GM23338 (cell line): ENCODE results near the gene RADIL. TPM values are rescaled to one million over a fixed set of nuclear protein-coding genes. Genes with fewer than 3 reads are reported as not detected.

Experiments used
- ATAC-seq: fragments of 200-7000 bp; cut with Tn5 transposase; 3 replicates; pipeline ENCODE4 v1.9.1; 2020
- DNase-seq: peaks from one replicate; pipeline ENCODE4 v3.0.0-alpha.2; 2015; ENCODE audit warnings: low spot score
- H2AFZ ChIP-seq: fragments of 200-600 bp; sonication (generic); 2 replicates; pipeline ENCODE4 v1.8.0; 2016; ENCODE audit warnings: antibody characterized with exemption, mild to moderate bottlenecking, moderate library complexity
- H3F3A ChIP-seq: fragments of 200-600 bp; sonication (generic); replicated peaks from 2 replicates; pipeline ENCODE4 v1.8.0; 2017; ENCODE audit warnings: antibody characterized with exemption, mixed run types, low read depth
- H3K27ac ChIP-seq: fragments of 200-600 bp; sonication (generic); 2 replicates; pipeline ENCODE4 v1.6.1; 2016; ENCODE audit warnings: low read depth
- H3K27me3 ChIP-seq: fragments of 200-600 bp; sonication (generic); 2 replicates; pipeline ENCODE4 v1.8.0; 2016; ENCODE audit warnings: mild to moderate bottlenecking, mixed run types, moderate library complexity; ENCODE audit not compliant: insufficient read depth
- H3K36me3 ChIP-seq: fragments of 200-600 bp; sonication (generic); 2 replicates; pipeline ENCODE4 v1.8.0; 2016; ENCODE audit warnings: mild to moderate bottlenecking; ENCODE audit not compliant: insufficient read depth
- H3K4me1 ChIP-seq: fragments of 200-600 bp; sonication (generic); 2 replicates; pipeline ENCODE4 v1.8.0; 2016; ENCODE audit warnings: mild to moderate bottlenecking, moderate library complexity; ENCODE audit not compliant: insufficient read depth
- H3K4me2 ChIP-seq: fragments of 200-600 bp; sonication (generic); 2 replicates; pipeline ENCODE4 v1.7.1; 2017; ENCODE audit warnings: mixed run types
- H3K4me3 ChIP-seq: fragments of 200-600 bp; sonication (generic); 2 replicates; pipeline ENCODE4 v1.6.1; 2016; ENCODE audit warnings: mixed run types
- H3K79me2 ChIP-seq: fragments of 200-600 bp; sonication (generic); replicated peaks from 2 replicates; pipeline ENCODE4 v1.8.0; 2017; ENCODE audit warnings: mild to moderate bottlenecking; ENCODE audit not compliant: insufficient read depth
- H3K9me2 ChIP-seq: fragments of 200-600 bp; sonication (generic); 2 replicates; pipeline ENCODE4 v1.8.0; 2017; ENCODE audit not compliant: insufficient read depth
- H4K20me1 ChIP-seq: fragments of 200-600 bp; sonication (generic); replicated peaks from 2 replicates; pipeline ENCODE4 v1.8.0; 2017; ENCODE audit warnings: mild to moderate bottlenecking; ENCODE audit not compliant: insufficient read depth
- H3K27ac Mint-ChIP-seq: 2 replicates; pipeline ENCODE4 v1.8.0; 2020; ENCODE audit warnings: inconsistent platforms, mild to moderate bottlenecking, moderate library complexity, mixed read lengths
- H3K27me3 Mint-ChIP-seq: 3 replicates; pipeline ENCODE4 v1.8.0; 2022; ENCODE audit warnings: low read depth, mild to moderate bottlenecking, moderate library complexity, mixed read lengths, inconsistent platforms; ENCODE audit not compliant: insufficient read depth, poor library complexity
- H3K36me3 Mint-ChIP-seq: 3 replicates; pipeline ENCODE4 v1.8.0; 2021; ENCODE audit warnings: low read depth, mild to moderate bottlenecking, inconsistent platforms, moderate library complexity, mixed read lengths
- H3K4me1 Mint-ChIP-seq: 3 replicates; pipeline ENCODE4 v1.8.0; 2020; ENCODE audit warnings: mild to moderate bottlenecking, inconsistent platforms, mixed read lengths
- H3K4me3 Mint-ChIP-seq: 3 replicates; pipeline ENCODE4 v1.8.0; 2021; ENCODE audit warnings: moderate library complexity, mild to moderate bottlenecking, inconsistent platforms, mixed read lengths
- H3K9me3 Mint-ChIP-seq: 3 replicates; pipeline ENCODE4 v1.8.0; 2020; ENCODE audit warnings: moderate library complexity, mild to moderate bottlenecking, inconsistent platforms, mixed read lengths
- CREB1 ChIP-seq: fragments of 250-450 bp; sonication (Bioruptor Pico); IDR thresholded peaks from 2 replicates; pipeline ENCODE4 v1.5.0; 2020; ENCODE audit warnings: low read depth, mild to moderate bottlenecking, moderate library complexity
- ETS1 ChIP-seq: IDR thresholded peaks from 2 replicates; pipeline ENCODE4 v1.6.1; 2016; ENCODE audit warnings: antibody characterized with exemption
- EZH2 ChIP-seq: fragments of 200-600 bp; sonication (generic); IDR thresholded peaks from one replicate; pipeline ENCODE4 v1.8.0; 2017; ENCODE audit warnings: antibody characterized with exemption, mild to moderate bottlenecking, low read depth; ENCODE audit not compliant: unreplicated experiment
- EZH2phosphoT487 ChIP-seq: fragments of 200-600 bp; sonication (generic); IDR thresholded peaks from one replicate; pipeline ENCODE4 v1.8.1; 2018; ENCODE audit warnings: antibody characterized with exemption; ENCODE audit not compliant: unreplicated experiment
- JUNB ChIP-seq: IDR thresholded peaks from one replicate; pipeline ENCODE4 v1.6.1; 2016; ENCODE audit warnings: antibody characterized with exemption; ENCODE audit not compliant: unreplicated experiment
- NANOG ChIP-seq: IDR thresholded peaks from 2 replicates; pipeline ENCODE4 v1.6.1; 2016; ENCODE audit warnings: antibody characterized with exemption, borderline replicate concordance
- POLR2AphosphoS5 ChIP-seq: IDR thresholded peaks from 2 replicates; pipeline ENCODE4 v1.6.1; 2016; ENCODE audit warnings: antibody characterized with exemption, low read depth
- STAT1 ChIP-seq: IDR thresholded peaks from one replicate; pipeline ENCODE4 v1.6.1; 2016; ENCODE audit warnings: antibody characterized with exemption; ENCODE audit not compliant: unreplicated experiment
- ZNF114 ChIP-seq: fragments of 250-450 bp; sonication (Bioruptor Pico); IDR thresholded peaks from 2 replicates; pipeline ENCODE4 v1.5.0; 2020; ENCODE audit warnings: mild to moderate bottlenecking, moderate library complexity
- ZNF331 ChIP-seq: fragments of 250-450 bp; sonication (Bioruptor Pico); IDR thresholded peaks from 2 replicates; pipeline ENCODE4 v1.5.0; 2020; ENCODE audit warnings: low read depth, mild to moderate bottlenecking, moderate library complexity
- polyA plus RNA-seq: library from polyadenylated mRNA; unstranded; fragments of >200 nt; fragmentation: Nextera tagmentation; extraction: Ambion mirVana; gene quantifications from 2 replicates; pipeline ENCODE4 v1.2.1, GENCODE V29; 2016
- total RNA-seq: library from RNA; depleted of rRNA; stranded (reverse); fragments of >200 nt; shearing (Covaris generic); gene quantifications from 2 replicates; pipeline ENCODE4 v1.2.3, GENCODE V29; 2014
- TF ChIP-seq, protein P1 (sequence below): IDR thresholded peaks from one replicate; pipeline ENCODE4 v1.6.1; 2018; ENCODE audit warnings: antibody characterized with exemption; ENCODE audit not compliant: unreplicated experiment
- TF ChIP-seq, protein P2 (sequence below), 2 experiments: fragments of 200-600 bp in 1 of 2; sonication (generic) in 1 of 2; conservative IDR thresholded peaks; 2 replicates each; pipeline versions ENCODE4 v1.5.1 to v1.6.1; 2016 to 2017; ENCODE audit warnings: antibody characterized with exemption in 2 of 2, low read depth in 2 of 2, mild to moderate bottlenecking in 2 of 2, moderate library complexity in 1 of 2
- TF ChIP-seq, protein P3 (sequence below): fragments of 250-450 bp; sonication (Bioruptor Pico); IDR thresholded peaks from 2 replicates; pipeline ENCODE4 v1.5.0; 2020; ENCODE audit warnings: mild to moderate bottlenecking, moderate library complexity

Gene RADIL
- total and polyA plus RNA-seq, 2 experiments from 2014 or later, result 4.3 to 9.8 TPM

DNA sequence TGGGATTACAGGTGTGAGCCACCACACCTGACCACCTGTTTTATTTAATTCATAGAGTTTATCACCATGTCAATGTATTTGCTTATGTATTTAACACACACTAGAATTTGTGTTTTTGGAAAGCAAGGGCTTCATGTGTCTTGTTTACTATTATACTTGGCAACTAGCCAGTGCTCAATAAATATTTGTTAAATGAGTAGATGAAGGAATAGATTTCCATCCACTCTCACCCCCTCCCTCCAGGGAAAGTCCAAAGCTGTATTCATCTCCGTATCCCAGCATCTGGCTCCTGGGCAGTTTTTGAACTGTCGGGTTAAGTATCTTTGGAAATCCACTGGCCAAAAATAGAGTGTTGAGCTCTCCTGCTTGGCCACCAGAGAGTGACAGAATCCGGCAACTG is 4.6 kb upstream of the RADIL start:
- H3K27me3 Mint-ChIP-seq, result peaks cover 13% of the 10 kb centered on the region
- no peaks in the 10 kb centered on the region for H3K27me3 ChIP-seq
- no peak overlapping the region for H3K4me3 Mint-ChIP-seq

More for the DNA sequence above, 4.6 kb upstream of the RADIL start:
- ATAC-seq (no peak), DNase-seq (no peak)
- Histone ChIP-seq H3K9me2 (no peaks in the 10 kb centered on the region), H3K27ac (no peak overlapping the region), H3K4me1 (0 out of 2 replicates have a peak, but pooled peaks cover 4% of the 10 kb centered on the region), H3K4me2 (no peak overlapping the region), H4K20me1 (no peaks in the 10 kb centered on the region), H3K36me3 (no peaks in the 10 kb centered on the region), H3F3A (no peaks in the 10 kb centered on the region), H3K79me2 (no peaks in the 10 kb centered on the region), H2AFZ (no peak overlapping the region), H3K4me3 (no peak overlapping the region)
- Mint-ChIP-seq H3K4me1 (0 out of 3 replicates have a peak, but pooled peaks cover 2% of the 10 kb centered on the region), H3K36me3 (no peaks in the 10 kb centered on the region), H3K9me3 (peaks cover 4% of the 10 kb centered on the region), H3K27ac (no peak overlapping the region)
- TF ChIP-seq, protein P1, sequence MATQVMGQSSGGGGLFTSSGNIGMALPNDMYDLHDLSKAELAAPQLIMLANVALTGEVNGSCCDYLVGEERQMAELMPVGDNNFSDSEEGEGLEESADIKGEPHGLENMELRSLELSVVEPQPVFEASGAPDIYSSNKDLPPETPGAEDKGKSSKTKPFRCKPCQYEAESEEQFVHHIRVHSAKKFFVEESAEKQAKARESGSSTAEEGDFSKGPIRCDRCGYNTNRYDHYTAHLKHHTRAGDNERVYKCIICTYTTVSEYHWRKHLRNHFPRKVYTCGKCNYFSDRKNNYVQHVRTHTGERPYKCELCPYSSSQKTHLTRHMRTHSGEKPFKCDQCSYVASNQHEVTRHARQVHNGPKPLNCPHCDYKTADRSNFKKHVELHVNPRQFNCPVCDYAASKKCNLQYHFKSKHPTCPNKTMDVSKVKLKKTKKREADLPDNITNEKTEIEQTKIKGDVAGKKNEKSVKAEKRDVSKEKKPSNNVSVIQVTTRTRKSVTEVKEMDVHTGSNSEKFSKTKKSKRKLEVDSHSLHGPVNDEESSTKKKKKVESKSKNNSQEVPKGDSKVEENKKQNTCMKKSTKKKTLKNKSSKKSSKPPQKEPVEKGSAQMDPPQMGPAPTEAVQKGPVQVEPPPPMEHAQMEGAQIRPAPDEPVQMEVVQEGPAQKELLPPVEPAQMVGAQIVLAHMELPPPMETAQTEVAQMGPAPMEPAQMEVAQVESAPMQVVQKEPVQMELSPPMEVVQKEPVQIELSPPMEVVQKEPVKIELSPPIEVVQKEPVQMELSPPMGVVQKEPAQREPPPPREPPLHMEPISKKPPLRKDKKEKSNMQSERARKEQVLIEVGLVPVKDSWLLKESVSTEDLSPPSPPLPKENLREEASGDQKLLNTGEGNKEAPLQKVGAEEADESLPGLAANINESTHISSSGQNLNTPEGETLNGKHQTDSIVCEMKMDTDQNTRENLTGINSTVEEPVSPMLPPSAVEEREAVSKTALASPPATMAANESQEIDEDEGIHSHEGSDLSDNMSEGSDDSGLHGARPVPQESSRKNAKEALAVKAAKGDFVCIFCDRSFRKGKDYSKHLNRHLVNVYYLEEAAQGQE, result no peak
- TF ChIP-seq ETS1 (no peak), NANOG (no peak), ZNF331 (CRISPR knock-in tag) (no peak), POLR2AphosphoS5 (no peak), ZNF114 (CRISPR knock-in tag) (no peak), EZH2phosphoT487 (no peak), EZH2 (no peak), STAT1 (no peak), JUNB (no peak), CREB1 (CRISPR knock-in tag) (no peak)
- TF ChIP-seq, protein P2, sequence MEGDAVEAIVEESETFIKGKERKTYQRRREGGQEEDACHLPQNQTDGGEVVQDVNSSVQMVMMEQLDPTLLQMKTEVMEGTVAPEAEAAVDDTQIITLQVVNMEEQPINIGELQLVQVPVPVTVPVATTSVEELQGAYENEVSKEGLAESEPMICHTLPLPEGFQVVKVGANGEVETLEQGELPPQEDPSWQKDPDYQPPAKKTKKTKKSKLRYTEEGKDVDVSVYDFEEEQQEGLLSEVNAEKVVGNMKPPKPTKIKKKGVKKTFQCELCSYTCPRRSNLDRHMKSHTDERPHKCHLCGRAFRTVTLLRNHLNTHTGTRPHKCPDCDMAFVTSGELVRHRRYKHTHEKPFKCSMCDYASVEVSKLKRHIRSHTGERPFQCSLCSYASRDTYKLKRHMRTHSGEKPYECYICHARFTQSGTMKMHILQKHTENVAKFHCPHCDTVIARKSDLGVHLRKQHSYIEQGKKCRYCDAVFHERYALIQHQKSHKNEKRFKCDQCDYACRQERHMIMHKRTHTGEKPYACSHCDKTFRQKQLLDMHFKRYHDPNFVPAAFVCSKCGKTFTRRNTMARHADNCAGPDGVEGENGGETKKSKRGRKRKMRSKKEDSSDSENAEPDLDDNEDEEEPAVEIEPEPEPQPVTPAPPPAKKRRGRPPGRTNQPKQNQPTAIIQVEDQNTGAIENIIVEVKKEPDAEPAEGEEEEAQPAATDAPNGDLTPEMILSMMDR (conservative IDR thresholded peaks at IDR 0.05; ENCODE audit: low read depth in 2 of 2), result no peak; a peak in 1 of 4 replicates
- TF ChIP-seq, protein P3, sequence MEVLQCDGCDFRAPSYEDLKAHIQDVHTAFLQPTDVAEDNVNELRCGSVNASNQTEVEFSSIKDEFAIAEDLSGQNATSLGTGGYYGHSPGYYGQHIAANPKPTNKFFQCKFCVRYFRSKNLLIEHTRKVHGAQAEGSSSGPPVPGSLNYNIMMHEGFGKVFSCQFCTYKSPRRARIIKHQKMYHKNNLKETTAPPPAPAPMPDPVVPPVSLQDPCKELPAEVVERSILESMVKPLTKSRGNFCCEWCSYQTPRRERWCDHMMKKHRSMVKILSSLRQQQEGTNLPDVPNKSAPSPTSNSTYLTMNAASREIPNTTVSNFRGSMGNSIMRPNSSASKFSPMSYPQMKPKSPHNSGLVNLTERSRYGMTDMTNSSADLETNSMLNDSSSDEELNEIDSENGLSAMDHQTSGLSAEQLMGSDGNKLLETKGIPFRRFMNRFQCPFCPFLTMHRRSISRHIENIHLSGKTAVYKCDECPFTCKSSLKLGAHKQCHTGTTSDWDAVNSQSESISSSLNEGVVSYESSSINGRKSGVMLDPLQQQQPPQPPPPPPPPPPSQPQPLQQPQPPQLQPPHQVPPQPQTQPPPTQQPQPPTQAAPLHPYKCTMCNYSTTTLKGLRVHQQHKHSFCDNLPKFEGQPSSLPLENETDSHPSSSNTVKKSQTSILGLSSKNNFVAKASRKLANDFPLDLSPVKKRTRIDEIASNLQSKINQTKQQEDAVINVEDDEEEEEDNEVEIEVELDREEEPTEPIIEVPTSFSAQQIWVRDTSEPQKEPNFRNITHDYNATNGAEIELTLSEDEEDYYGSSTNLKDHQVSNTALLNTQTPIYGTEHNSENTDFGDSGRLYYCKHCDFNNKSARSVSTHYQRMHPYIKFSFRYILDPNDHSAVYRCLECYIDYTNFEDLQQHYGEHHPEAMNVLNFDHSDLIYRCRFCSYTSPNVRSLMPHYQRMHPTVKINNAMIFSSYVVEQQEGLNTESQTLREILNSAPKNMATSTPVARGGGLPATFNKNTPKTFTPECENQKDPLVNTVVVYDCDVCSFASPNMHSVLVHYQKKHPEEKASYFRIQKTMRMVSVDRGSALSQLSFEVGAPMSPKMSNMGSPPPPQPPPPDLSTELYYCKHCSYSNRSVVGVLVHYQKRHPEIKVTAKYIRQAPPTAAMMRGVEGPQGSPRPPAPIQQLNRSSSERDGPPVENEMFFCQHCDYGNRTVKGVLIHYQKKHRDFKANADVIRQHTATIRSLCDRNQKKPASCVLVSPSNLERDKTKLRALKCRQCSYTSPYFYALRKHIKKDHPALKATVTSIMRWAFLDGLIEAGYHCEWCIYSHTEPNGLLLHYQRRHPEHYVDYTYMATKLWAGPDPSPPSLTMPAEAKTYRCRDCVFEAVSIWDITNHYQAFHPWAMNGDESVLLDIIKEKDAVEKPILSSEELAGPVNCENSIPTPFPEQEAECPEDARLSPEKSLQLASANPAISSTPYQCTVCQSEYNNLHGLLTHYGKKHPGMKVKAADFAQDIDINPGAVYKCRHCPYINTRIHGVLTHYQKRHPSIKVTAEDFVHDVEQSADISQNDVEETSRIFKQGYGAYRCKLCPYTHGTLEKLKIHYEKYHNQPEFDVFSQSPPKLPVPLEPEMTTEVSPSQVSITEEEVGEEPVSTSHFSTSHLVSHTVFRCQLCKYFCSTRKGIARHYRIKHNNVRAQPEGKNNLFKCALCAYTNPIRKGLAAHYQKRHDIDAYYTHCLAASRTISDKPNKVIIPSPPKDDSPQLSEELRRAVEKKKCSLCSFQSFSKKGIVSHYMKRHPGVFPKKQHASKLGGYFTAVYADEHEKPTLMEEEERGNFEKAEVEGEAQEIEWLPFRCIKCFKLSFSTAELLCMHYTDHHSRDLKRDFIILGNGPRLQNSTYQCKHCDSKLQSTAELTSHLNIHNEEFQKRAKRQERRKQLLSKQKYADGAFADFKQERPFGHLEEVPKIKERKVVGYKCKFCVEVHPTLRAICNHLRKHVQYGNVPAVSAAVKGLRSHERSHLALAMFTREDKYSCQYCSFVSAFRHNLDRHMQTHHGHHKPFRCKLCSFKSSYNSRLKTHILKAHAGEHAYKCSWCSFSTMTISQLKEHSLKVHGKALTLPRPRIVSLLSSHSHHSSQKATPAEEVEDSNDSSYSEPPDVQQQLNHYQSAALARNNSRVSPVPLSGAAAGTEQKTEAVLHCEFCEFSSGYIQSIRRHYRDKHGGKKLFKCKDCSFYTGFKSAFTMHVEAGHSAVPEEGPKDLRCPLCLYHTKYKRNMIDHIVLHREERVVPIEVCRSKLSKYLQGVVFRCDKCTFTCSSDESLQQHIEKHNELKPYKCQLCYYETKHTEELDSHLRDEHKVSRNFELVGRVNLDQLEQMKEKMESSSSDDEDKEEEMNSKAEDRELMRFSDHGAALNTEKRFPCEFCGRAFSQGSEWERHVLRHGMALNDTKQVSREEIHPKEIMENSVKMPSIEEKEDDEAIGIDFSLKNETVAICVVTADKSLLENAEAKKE (CRISPR knock-in tag), result no peak
